Mucosa of rectum (tissue), 2 donors: ENCODE measurements around the gene FHIT.

ENCODE experiments used
- H3K27ac ChIP-seq, 2 donors: one replicate each; pipeline ENCODE4 v1.7.0; 2013; ENCODE audit warnings: inconsistent platforms in 2 of 2, low read depth in 2 of 2, low read length in 2 of 2
- H3K27me3 ChIP-seq, 2 donors: one replicate each; pipeline ENCODE4 v1.7.0; 2013; ENCODE audit warnings: low read length in 2 of 2; ENCODE audit not compliant: control insufficient read depth in 2 of 2, insufficient read depth in 2 of 2
- H3K36me3 ChIP-seq, 2 donors: one replicate each; pipeline ENCODE4 v1.7.0; 2013; ENCODE audit warnings: low read length in 2 of 2; ENCODE audit not compliant: control insufficient read depth in 2 of 2, insufficient read depth in 2 of 2
- H3K4me1 ChIP-seq, 2 donors: one replicate each; pipeline ENCODE4 v1.7.0; 2013; ENCODE audit warnings: low read length in 2 of 2, mild to moderate bottlenecking in 1 of 2; ENCODE audit not compliant: control insufficient read depth in 2 of 2, insufficient read depth in 2 of 2
- H3K4me3 ChIP-seq, 2 donors: one replicate each; pipeline ENCODE4 v1.7.0; 2013; ENCODE audit warnings: low read length in 2 of 2
- H3K9ac ChIP-seq, 2 donors: one replicate each; pipeline ENCODE4 v1.7.0; 2013; ENCODE audit warnings: low read length in 2 of 2, low read depth in 1 of 2, mild to moderate bottlenecking in 1 of 2
- H3K9me3 ChIP-seq, 2 donors: one replicate each; pipeline ENCODE4 v1.7.0; 2013; ENCODE audit warnings: low read length in 2 of 2; ENCODE audit not compliant: control insufficient read depth in 2 of 2
- donor health status: healthy.
- donor health status: Normal muscosa, but diverticular disease.

The FHIT gene

GRCh38 chr3:60847791-60848190 lies 403.5 kb downstream of the FHIT start:
- H3K4me1 ChIP-seq: no peaks in the 10 kb centered on the region
- no peaks in the 10 kb centered on the region for H3K9me3 ChIP-seq
- no peak overlapping the region for H3K27ac ChIP-seq
- no peaks in the 10 kb centered on the region for H3K36me3 ChIP-seq
- no peak overlapping the region for H3K4me3 ChIP-seq
- no peaks in the 10 kb centered on the region for H3K27me3 ChIP-seq
- H3K9ac ChIP-seq: no peak overlapping the region

GRCh38 chr3:60844256-60844655 lies 407.0 kb downstream of the FHIT start:
- no peaks in the 10 kb centered on the region for H3K4me1 ChIP-seq
- no peaks in the 10 kb centered on the region for H3K9me3 ChIP-seq
- no peak overlapping the region for H3K9ac ChIP-seq
- no peaks in the 10 kb centered on the region for H3K36me3 ChIP-seq
- H3K4me3 ChIP-seq: no peak overlapping the region
- H3K27ac ChIP-seq: no peak overlapping the region
- H3K27me3 ChIP-seq: no peaks in the 10 kb centered on the region

GRCh38 chr3:60841355-60841754 lies 409.9 kb downstream of the FHIT start:
- Histone ChIP-seq H3K27ac (no peak overlapping the region), H3K9me3 (no peaks in the 10 kb centered on the region), H3K27me3 (no peaks in the 10 kb centered on the region), H3K36me3 (no peaks in the 10 kb centered on the region), H3K9ac (no peak overlapping the region), H3K4me1 (no peaks in the 10 kb centered on the region), H3K4me3 (no peak overlapping the region)

GRCh38 chr3:60839246-60839645 lies 412.0 kb downstream of the FHIT start:
- H3K9me3 ChIP-seq: no peaks in the 10 kb centered on the region
- H3K4me1 ChIP-seq: no peaks in the 10 kb centered on the region
- no peak overlapping the region for H3K27ac ChIP-seq
- no peak overlapping the region for H3K4me3 ChIP-seq
- no peaks in the 10 kb centered on the region for H3K27me3 ChIP-seq
- no peak overlapping the region for H3K9ac ChIP-seq
- H3K36me3 ChIP-seq: no peaks in the 10 kb centered on the region

GRCh38 chr3:60835796-60836195 lies 415.5 kb downstream of the FHIT start:
- Histone ChIP-seq H3K4me1 (no peaks in the 10 kb centered on the region), H3K27ac (no peak overlapping the region), H3K36me3 (no peaks in the 10 kb centered on the region), H3K9me3 (no peaks in the 10 kb centered on the region), H3K4me3 (no peak overlapping the region), H3K9ac (no peak overlapping the region), H3K27me3 (no peaks in the 10 kb centered on the region)

GRCh38 chr3:60829058-60829457 lies 422.2 kb downstream of the FHIT start:
- no peaks in the 10 kb centered on the region for H3K4me1 ChIP-seq
- H3K4me3 ChIP-seq: no peak overlapping the region
- H3K9me3 ChIP-seq: no peaks in the 10 kb centered on the region
- H3K27me3 ChIP-seq: no peaks in the 10 kb centered on the region
- no peak overlapping the region for H3K9ac ChIP-seq
- H3K27ac ChIP-seq: no peak overlapping the region
- H3K36me3 ChIP-seq: no peaks in the 10 kb centered on the region

- Histone ChIP-seq H3K27me3 (no peaks in the 10 kb centered on the region), H3K36me3 (no peaks in the 10 kb centered on the region), H3K9me3 (no peaks in the 10 kb centered on the region), H3K4me3 (no peak overlapping the region), H3K27ac (no peak overlapping the region), H3K9ac (no peak overlapping the region), H3K4me1 (no peaks in the 10 kb centered on the region)
Measured at GRCh38 chr3:60827666-60828065, 423.6 kb downstream of the FHIT start.

- H3K27ac ChIP-seq: no peak overlapping the region
- H3K9ac ChIP-seq: no peak overlapping the region
- H3K4me1 ChIP-seq: no peaks in the 10 kb centered on the region
- H3K4me3 ChIP-seq: no peak overlapping the region
- H3K9me3 ChIP-seq: no peaks in the 10 kb centered on the region
- no peaks in the 10 kb centered on the region for H3K27me3 ChIP-seq
- H3K36me3 ChIP-seq: no peaks in the 10 kb centered on the region
Measured at GRCh38 chr3:60826511-60826910, 424.7 kb downstream of the FHIT start.

GRCh38 chr3:60812502-60812901 lies 438.8 kb downstream of the FHIT start:
- no peaks in the 10 kb centered on the region for H3K36me3 ChIP-seq
- no peaks in the 10 kb centered on the region for H3K27me3 ChIP-seq
- H3K27ac ChIP-seq: no peak overlapping the region
- H3K4me3 ChIP-seq: no peak overlapping the region
- H3K4me1 ChIP-seq: no peaks in the 10 kb centered on the region
- H3K9me3 ChIP-seq: no peaks in the 10 kb centered on the region
- H3K9ac ChIP-seq: no peak overlapping the region

- no peak overlapping the region for H3K9ac ChIP-seq
- H3K36me3 ChIP-seq: no peaks in the 10 kb centered on the region
- H3K27ac ChIP-seq: no peak overlapping the region
- H3K4me1 ChIP-seq: no peaks in the 10 kb centered on the region
- no peaks in the 10 kb centered on the region for H3K27me3 ChIP-seq
- no peak overlapping the region for H3K4me3 ChIP-seq
- H3K9me3 ChIP-seq: no peaks in the 10 kb centered on the region
Measured at GRCh38 chr3:60810881-60811280, 440.4 kb downstream of the FHIT start.
